AG09309 (cell line): ENCODE measurements around the gene ZP1.

ENCODE experiments used
- DNase-seq: peaks from one replicate; pipeline ENCODE4 v3.0.0-alpha.2; 2010; ENCODE audit warnings: low read depth
- H3K4me3 ChIP-seq: 2 replicates; pipeline ENCODE4 v1.5.1; 2011; ENCODE audit warnings: mild to moderate bottlenecking, low read depth, low read length, moderate library complexity; ENCODE audit not compliant: control insufficient read depth
- TF ChIP-seq, protein P1 (sequence below): IDR thresholded peaks from 2 replicates; pipeline ENCODE4 v1.5.1; 2011; ENCODE audit warnings: mild to moderate bottlenecking, low read depth, low read length, inconsistent platforms; ENCODE audit not compliant: insufficient read depth, control insufficient read depth; ENCODE audit errors: missing control alignments

The ZP1 gene

GRCh38 chr11:60870276-60870675, 2.9 kb downstream of the ZP1 start:
- DNase-seq: no peak
- no peak overlapping the region for H3K4me3 ChIP-seq
- TF ChIP-seq, protein P1, sequence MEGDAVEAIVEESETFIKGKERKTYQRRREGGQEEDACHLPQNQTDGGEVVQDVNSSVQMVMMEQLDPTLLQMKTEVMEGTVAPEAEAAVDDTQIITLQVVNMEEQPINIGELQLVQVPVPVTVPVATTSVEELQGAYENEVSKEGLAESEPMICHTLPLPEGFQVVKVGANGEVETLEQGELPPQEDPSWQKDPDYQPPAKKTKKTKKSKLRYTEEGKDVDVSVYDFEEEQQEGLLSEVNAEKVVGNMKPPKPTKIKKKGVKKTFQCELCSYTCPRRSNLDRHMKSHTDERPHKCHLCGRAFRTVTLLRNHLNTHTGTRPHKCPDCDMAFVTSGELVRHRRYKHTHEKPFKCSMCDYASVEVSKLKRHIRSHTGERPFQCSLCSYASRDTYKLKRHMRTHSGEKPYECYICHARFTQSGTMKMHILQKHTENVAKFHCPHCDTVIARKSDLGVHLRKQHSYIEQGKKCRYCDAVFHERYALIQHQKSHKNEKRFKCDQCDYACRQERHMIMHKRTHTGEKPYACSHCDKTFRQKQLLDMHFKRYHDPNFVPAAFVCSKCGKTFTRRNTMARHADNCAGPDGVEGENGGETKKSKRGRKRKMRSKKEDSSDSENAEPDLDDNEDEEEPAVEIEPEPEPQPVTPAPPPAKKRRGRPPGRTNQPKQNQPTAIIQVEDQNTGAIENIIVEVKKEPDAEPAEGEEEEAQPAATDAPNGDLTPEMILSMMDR: no peak

GRCh38 chr11:60870733-60871377, 3.5 kb downstream of the ZP1 start:
- no peak overlapping the region for H3K4me3 ChIP-seq
- TF ChIP-seq, protein P1: no peak
- no peak for DNase-seq

DNA sequence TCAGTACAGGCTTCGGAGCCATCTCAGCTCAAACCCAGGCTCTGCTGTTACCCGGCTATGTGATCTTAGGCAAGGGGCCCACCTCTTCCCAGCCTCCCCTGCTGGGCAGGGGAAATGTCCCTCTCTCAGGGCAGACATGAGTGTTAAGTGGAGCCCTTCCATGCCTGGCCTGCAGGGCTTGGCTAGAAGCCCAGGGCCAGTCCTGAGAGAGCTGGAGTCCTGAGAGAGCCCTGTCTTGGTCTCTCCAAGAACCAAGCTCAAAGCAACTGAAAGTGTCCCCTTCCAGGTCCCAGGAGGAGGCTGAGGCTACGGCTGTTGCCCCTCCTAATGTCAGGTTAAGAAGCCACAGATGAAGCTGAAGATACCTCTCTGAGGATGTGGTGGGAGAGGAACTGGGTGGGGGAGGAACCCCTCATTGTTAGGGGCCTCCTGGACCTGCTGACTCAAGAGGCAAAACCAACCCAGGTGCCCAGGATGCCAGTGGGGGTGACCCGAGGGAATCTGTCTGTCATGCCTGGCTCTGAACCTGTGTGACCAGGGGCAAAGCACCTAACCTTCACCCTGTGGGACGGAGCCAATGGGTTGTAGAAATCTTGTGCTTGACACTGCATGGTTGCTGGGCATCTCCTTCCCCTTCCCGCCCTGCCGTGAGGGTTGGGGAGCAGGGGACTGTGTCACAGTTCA, 4.2 kb downstream of the ZP1 start:
- no peak overlapping the region for H3K4me3 ChIP-seq
- DNase-seq: no peak
- TF ChIP-seq, protein P1: peak; percentile 28

- no peak for DNase-seq
- no peak overlapping the region for H3K4me3 ChIP-seq
- TF ChIP-seq, protein P1: no peak
Measured at GRCh38 chr11:60872124-60872960, 5.0 kb downstream of the ZP1 start.

- TF ChIP-seq, protein P1: no peak
- DNase-seq: peak; percentile 34
- H3K4me3 ChIP-seq: no peak overlapping the region
Measured at GRCh38 chr11:60872961-60873524, 5.7 kb downstream of the ZP1 start.

GRCh38 chr11:60873533-60873932, 6.2 kb downstream of the ZP1 start:
- no peak overlapping the region for H3K4me3 ChIP-seq
- DNase-seq: no peak
- TF ChIP-seq, protein P1: no peak
